Right atrium auricular region (tissue), 2 donors: Measurements from ENCODE around the gene PAQR4. TPM values are rescaled to one million over a fixed set of nuclear protein-coding genes. Genes with fewer than 3 reads are reported as not detected.

Experiments
- DNase-seq: peaks from one replicate; pipeline ENCODE4 v3.0.0-alpha.2; 2019; ENCODE audit warnings: low spot score
- H3K27ac ChIP-seq, 2 donors: fragments of 200-600 bp; sonication (generic); 1 replicate in 1 of 2; 2 replicates in 1 of 2; pipeline ENCODE4 v1.5.1; 2016 to 2019
- H3K27me3 ChIP-seq, 2 donors: fragments of 200-600 bp; sonication (generic); one replicate each; pipeline versions ENCODE4 v1.5.1 to v1.6.0; 2017 to 2019
- H3K36me3 ChIP-seq: fragments of 200-600 bp; sonication (generic); one replicate; pipeline ENCODE4 v1.5.1; 2016
- H3K4me1 ChIP-seq, 2 donors: fragments of 200-600 bp; sonication (generic); one replicate each; pipeline versions ENCODE4 v1.5.1 to v1.6.0; 2017 to 2019
- H3K4me3 ChIP-seq, 2 donors: fragments of 200-600 bp; sonication (generic); 1 replicate in 1 of 2; 2 replicates in 1 of 2; pipeline ENCODE4 v1.5.1; 2017 to 2019; ENCODE audit warnings: mild to moderate bottlenecking in 1 of 2, moderate library complexity in 1 of 2
- H3K9me3 ChIP-seq, 2 donors: fragments of 200-600 bp; sonication (generic); one replicate each; pipeline ENCODE4 v1.5.1; 2019
- total RNA-seq, 2 donors: library from RNA; depleted of rRNA; stranded (reverse); fragments of >200 nt; gene quantifications; one replicate each; pipeline ENCODE4 v1.1.0, GENCODE V29; 2016
- TF ChIP-seq, protein P1 (sequence below), 2 donors: fragments of 200-600 bp; sonication (generic); IDR thresholded peaks; one replicate each; pipeline ENCODE4 v1.5.1; 2019; ENCODE audit warnings: antibody characterized with exemption in 2 of 2

PAQR4 gene
- total RNA-seq, 2 donors from 2014 or later, result 4.7 to 5.9 TPM

DNA sequence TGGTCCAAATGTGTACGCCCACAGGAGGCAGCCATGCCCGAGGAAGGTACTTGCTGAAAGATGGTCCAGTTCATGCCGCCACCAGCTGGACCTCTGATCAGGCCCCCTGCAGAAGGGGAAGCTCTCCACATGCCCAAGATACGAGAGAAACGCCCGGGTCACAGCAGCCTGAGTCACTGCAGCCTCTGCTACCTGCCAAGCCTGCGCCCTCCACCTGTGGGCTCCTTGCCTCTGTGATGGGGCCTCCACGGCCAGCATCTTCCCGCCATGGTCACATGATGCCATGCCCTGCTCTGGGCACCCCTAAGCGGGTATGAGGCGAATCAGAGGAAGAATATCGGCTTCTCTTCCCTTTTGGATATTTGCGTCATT is 18.8 kb upstream of the PAQR4 start:
- H3K4me1 ChIP-seq, result no peaks in the 10 kb centered on the region
- no peaks in the 10 kb centered on the region for H3K9me3 ChIP-seq
- DNase-seq, result no peak
- TF ChIP-seq, protein P1, sequence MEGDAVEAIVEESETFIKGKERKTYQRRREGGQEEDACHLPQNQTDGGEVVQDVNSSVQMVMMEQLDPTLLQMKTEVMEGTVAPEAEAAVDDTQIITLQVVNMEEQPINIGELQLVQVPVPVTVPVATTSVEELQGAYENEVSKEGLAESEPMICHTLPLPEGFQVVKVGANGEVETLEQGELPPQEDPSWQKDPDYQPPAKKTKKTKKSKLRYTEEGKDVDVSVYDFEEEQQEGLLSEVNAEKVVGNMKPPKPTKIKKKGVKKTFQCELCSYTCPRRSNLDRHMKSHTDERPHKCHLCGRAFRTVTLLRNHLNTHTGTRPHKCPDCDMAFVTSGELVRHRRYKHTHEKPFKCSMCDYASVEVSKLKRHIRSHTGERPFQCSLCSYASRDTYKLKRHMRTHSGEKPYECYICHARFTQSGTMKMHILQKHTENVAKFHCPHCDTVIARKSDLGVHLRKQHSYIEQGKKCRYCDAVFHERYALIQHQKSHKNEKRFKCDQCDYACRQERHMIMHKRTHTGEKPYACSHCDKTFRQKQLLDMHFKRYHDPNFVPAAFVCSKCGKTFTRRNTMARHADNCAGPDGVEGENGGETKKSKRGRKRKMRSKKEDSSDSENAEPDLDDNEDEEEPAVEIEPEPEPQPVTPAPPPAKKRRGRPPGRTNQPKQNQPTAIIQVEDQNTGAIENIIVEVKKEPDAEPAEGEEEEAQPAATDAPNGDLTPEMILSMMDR (IDR thresholded peaks at IDR 0.05), result no peak
- H3K4me3 ChIP-seq, result no peak overlapping the region
- H3K27me3 ChIP-seq, result no peaks in the 10 kb centered on the region
- H3K27ac ChIP-seq, result no peak overlapping the region
- peaks cover 14% of the 10 kb centered on the region for H3K36me3 ChIP-seq

DNA sequence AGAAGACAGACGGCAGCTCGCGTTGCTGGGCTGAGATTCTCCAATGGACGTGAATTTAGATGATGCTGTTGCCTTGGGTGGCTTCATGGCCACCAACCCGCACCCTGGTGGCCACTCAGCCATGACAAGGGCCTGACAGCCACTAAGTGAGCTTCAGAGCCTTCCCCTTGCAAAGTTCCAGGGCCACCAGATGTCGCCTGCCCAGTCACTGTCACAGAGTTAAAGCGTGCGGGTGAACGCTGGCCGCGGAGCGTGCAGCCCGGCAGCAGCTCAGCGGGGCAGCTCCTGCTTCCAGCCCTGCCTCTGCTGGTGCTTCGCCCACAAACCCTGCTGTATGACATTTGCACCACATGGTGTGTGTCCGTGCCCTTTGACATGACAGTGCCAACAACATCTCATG is 18.4 kb upstream of the PAQR4 start:
- H3K27me3 ChIP-seq, result peaks cover 0 to under 1% of the 10 kb centered on the region in 2 donors
- H3K4me3 ChIP-seq, result no peak overlapping the region
- peaks cover 14% of the 10 kb centered on the region for H3K36me3 ChIP-seq
- H3K27ac ChIP-seq, result no peak overlapping the region
- no peaks in the 10 kb centered on the region for H3K4me1 ChIP-seq
- DNase-seq, result no peak
- TF ChIP-seq, protein P1 (IDR thresholded peaks at IDR 0.05), result no peak
- no peaks in the 10 kb centered on the region for H3K9me3 ChIP-seq

DNA sequence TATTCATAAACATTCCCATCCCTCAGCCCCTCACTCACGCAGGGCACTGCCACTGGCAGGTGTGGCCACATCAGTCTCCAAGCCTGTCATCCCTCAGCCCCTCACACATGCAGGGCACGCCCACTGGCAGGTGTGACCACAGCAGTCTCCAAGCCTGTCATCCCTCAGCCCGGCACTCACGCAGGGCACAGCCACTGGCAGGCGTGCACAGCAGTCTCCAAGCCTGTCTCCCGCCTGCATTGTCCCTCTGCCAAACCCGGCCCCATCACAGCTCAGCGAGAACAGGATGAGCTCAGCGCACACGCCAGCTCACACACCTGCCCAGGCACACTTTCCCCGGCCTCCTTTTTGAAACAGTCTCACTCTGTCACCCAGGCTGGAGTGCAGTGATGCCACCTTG is 16.5 kb upstream of the PAQR4 start:
- Histone ChIP-seq H3K4me3 (no peak overlapping the region), H3K36me3 (peaks cover 14% of the 10 kb centered on the region), H3K27me3 (peaks cover 0 to 3% of the 10 kb centered on the region in 2 donors), H3K9me3 (no peaks in the 10 kb centered on the region), H3K4me1 (no peaks in the 10 kb centered on the region), H3K27ac (no peak overlapping the region)
- no peak for DNase-seq
- TF ChIP-seq, protein P1 (IDR thresholded peaks at IDR 0.05), result no peak

- DNase-seq, result no peak
- H3K4me3 ChIP-seq, result no peak overlapping the region
- H3K9me3 ChIP-seq, result no peaks in the 10 kb centered on the region
- TF ChIP-seq, protein P1 (IDR thresholded peaks at IDR 0.05), result no peak
- H3K27ac ChIP-seq, result no peak overlapping the region
- H3K36me3 ChIP-seq, result peaks cover 11% of the 10 kb centered on the region
- peaks cover 0 to 3% of the 10 kb centered on the region in 2 donors for H3K27me3 ChIP-seq
- no peaks in the 10 kb centered on the region for H3K4me1 ChIP-seq
Observed at GRCh38 chr16:2953706-2954627, 15.2 kb upstream of the PAQR4 start.

DNA sequence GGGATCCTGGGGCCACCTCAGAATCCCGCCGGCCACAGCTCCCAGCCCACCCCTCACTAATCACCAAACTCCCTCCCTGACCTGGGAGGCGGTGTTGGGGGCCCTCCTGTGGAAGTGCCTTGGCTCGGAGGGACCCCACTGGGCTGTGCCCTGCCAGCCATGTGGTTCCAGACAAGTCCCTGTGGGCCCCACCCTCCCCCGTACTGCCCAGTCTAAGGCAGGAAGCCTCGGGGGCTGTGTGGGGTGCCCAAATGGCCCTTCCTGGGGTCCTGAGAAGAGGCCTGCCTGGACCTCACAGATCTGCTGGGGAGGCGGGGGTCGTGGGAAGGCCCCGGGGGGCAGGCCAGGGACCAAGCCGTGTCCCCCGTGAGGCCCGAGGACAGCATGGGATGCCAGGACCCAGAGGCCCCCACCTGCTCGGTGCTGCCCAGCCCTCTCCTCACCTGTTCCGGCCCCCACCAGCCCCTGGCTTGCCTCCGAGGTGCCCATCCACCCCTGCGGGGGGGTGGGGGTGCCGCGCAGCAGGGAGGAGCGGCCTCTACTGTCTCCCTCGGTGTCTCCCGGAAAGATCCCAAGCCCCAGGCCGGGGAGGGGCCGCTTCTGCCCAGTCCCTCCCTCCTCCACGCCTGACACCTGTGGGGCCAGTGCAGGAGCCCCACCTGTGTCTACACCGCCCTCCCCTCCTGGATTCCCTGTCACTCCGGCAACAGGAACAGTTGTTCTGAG is 14.3 kb upstream of the PAQR4 start:
- Histone ChIP-seq H3K27ac (no peak overlapping the region), H3K4me1 (no peaks in the 10 kb centered on the region), H3K36me3 (peaks cover 2% of the 10 kb centered on the region), H3K4me3 (no peak overlapping the region), H3K27me3 (peaks cover 0 to 3% of the 10 kb centered on the region in 2 donors), H3K9me3 (no peaks in the 10 kb centered on the region)
- no peak for DNase-seq
- TF ChIP-seq, protein P1 (IDR thresholded peaks at IDR 0.05), result no peak
